ENCODE results near the gene SHC4. TPM values are rescaled to one million over a fixed set of nuclear protein-coding genes. Genes with fewer than 3 reads are reported as not detected.

The SHC4 gene
- total and polyA plus RNA-seq, 2 of the 13 experiments (the other 11 are each of a cell fraction or from before 2014, with no cell fraction given): 0.04 TPM; not detected in 1

- TF ChIP-seq, protein P1, sequence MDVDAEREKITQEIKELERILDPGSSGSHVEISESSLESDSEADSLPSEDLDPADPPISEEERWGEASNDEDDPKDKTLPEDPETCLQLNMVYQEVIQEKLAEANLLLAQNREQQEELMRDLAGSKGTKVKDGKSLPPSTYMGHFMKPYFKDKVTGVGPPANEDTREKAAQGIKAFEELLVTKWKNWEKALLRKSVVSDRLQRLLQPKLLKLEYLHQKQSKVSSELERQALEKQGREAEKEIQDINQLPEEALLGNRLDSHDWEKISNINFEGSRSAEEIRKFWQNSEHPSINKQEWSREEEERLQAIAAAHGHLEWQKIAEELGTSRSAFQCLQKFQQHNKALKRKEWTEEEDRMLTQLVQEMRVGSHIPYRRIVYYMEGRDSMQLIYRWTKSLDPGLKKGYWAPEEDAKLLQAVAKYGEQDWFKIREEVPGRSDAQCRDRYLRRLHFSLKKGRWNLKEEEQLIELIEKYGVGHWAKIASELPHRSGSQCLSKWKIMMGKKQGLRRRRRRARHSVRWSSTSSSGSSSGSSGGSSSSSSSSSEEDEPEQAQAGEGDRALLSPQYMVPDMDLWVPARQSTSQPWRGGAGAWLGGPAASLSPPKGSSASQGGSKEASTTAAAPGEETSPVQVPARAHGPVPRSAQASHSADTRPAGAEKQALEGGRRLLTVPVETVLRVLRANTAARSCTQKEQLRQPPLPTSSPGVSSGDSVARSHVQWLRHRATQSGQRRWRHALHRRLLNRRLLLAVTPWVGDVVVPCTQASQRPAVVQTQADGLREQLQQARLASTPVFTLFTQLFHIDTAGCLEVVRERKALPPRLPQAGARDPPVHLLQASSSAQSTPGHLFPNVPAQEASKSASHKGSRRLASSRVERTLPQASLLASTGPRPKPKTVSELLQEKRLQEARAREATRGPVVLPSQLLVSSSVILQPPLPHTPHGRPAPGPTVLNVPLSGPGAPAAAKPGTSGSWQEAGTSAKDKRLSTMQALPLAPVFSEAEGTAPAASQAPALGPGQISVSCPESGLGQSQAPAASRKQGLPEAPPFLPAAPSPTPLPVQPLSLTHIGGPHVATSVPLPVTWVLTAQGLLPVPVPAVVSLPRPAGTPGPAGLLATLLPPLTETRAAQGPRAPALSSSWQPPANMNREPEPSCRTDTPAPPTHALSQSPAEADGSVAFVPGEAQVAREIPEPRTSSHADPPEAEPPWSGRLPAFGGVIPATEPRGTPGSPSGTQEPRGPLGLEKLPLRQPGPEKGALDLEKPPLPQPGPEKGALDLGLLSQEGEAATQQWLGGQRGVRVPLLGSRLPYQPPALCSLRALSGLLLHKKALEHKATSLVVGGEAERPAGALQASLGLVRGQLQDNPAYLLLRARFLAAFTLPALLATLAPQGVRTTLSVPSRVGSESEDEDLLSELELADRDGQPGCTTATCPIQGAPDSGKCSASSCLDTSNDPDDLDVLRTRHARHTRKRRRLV (CRISPR knock-in tag; IDR thresholded peaks at IDR 0.05): no peak
- TF ChIP-seq RFXANK (CRISPR knock-in tag; IDR thresholded peaks at IDR 0.05) (no peak), ZFP36L2 (CRISPR knock-in tag; IDR thresholded peaks at IDR 0.05) (no peak), ZNF746 (CRISPR knock-in tag; IDR thresholded peaks at IDR 0.05) (no peak), NKX3-1 (CRISPR knock-in tag; IDR thresholded peaks at IDR 0.05) (peak; percentile 26; the same call in 1 of the 2 replicates), PAF1 (CRISPR knock-in tag; IDR thresholded peaks at IDR 0.05) (no peak), ZNF768 (CRISPR knock-in tag; IDR thresholded peaks at IDR 0.05) (no peak), SRY (CRISPR knock-in tag; IDR thresholded peaks at IDR 0.05) (no peak), ZBTB8A (CRISPR knock-in tag; IDR thresholded peaks at IDR 0.05; ENCODE audit: borderline replicate concordance, low read depth) (no peak), NPAS2 (CRISPR knock-in tag; IDR thresholded peaks at IDR 0.05; ENCODE audit: borderline replicate concordance) (no peak), ZNF737 (CRISPR knock-in tag; IDR thresholded peaks at IDR 0.05; ENCODE audit: borderline replicate concordance) (no peak), SIN3A (IDR thresholded peaks at IDR 0.05; ENCODE audit: borderline replicate concordance, low read depth, low read length) (peak; percentile 90; the same call in 1 of the 2 replicates), HNRNPK (IDR thresholded peaks at IDR 0.05; ENCODE audit: low read depth, low read length, poor library complexity, severe bottlenecking) (no peak), ZNF878 (CRISPR knock-in tag; IDR thresholded peaks at IDR 0.05) (peak; percentile 65; the same call in 1 of the 2 replicates), ZNF317 (CRISPR knock-in tag; IDR thresholded peaks at IDR 0.05) (no peak), ZNF781 (CRISPR knock-in tag; IDR thresholded peaks at IDR 0.05; ENCODE audit: borderline replicate concordance, not compliant biosample characterization) (no peak), ZBTB25 (CRISPR knock-in tag; IDR thresholded peaks at IDR 0.05) (0 out of 2 replicates have a peak, but pooled peaks have one; percentile 23), ZNF235 (CRISPR knock-in tag; IDR thresholded peaks at IDR 0.05; ENCODE audit: borderline replicate concordance) (0 out of 2 replicates have a peak, but pooled peaks have one; percentile 9), ZNF776 (CRISPR knock-in tag; IDR thresholded peaks at IDR 0.05) (no peak), ELF1 (CRISPR knock-in tag; IDR thresholded peaks at IDR 0.05) (peak; percentile 83), ZNF883 (CRISPR knock-in tag; IDR thresholded peaks at IDR 0.05; ENCODE audit: not compliant biosample characterization) (no peak)
- TF ChIP-seq, protein P2, sequence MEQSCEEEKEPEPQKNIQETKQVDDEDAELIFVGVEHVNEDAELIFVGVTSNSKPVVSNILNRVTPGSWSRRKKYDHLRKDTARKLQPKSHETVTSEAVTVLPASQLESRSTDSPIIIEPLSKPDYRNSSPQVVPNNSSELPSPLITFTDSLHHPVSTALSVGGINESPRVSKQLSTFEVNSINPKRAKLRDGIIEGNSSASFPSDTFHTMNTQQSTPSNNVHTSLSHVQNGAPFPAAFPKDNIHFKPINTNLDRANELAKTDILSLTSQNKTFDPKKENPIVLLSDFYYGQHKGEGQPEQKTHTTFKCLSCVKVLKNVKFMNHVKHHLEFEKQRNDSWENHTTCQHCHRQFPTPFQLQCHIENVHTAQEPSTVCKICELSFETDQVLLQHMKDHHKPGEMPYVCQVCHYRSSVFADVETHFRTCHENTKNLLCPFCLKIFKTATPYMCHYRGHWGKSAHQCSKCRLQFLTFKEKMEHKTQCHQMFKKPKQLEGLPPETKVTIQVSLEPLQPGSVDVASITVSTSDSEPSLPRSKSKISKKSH (CRISPR knock-in tag; IDR thresholded peaks at IDR 0.05; ENCODE audit: borderline replicate concordance): no peak
These were observed 153.1 kb downstream of the SHC4 start, which contains the start of gene CEP152 (continued) for GRCh38 chr15:48810414-48811324.
